ENCODE data around the gene OR51B2.

DNA sequence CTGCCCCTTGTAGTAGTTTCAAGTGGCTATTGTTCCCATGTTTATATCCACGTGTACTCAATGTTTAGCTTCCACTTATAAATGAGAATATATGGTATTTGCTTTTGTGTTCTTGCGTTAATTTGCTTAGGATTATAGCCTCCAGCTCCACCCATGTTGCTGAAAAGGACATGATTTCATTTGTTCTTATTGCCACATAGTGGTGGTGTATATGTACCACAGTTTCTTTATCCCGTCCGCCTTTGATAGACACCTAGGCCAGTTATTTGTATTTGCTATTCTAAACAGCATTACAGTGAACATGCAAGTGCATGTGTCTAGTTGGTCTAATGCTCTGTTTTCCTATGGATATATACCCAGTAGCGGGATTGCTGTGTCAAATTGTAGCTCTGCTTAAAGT is 6.8 kb downstream of the OR51B2 start:
- TF ChIP-seq, protein P1, sequence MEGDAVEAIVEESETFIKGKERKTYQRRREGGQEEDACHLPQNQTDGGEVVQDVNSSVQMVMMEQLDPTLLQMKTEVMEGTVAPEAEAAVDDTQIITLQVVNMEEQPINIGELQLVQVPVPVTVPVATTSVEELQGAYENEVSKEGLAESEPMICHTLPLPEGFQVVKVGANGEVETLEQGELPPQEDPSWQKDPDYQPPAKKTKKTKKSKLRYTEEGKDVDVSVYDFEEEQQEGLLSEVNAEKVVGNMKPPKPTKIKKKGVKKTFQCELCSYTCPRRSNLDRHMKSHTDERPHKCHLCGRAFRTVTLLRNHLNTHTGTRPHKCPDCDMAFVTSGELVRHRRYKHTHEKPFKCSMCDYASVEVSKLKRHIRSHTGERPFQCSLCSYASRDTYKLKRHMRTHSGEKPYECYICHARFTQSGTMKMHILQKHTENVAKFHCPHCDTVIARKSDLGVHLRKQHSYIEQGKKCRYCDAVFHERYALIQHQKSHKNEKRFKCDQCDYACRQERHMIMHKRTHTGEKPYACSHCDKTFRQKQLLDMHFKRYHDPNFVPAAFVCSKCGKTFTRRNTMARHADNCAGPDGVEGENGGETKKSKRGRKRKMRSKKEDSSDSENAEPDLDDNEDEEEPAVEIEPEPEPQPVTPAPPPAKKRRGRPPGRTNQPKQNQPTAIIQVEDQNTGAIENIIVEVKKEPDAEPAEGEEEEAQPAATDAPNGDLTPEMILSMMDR (conservative IDR thresholded peaks at IDR 0.05; ENCODE audit: low read length), result no peak
- TF ChIP-seq EZH2phosphoT487 (IDR thresholded peaks at IDR 0.05; ENCODE audit: borderline replicate concordance, low read depth, low read length), result no peak

Measured in OCI-LY7 (cell line).